OCI-LY1 (cell line): ENCODE results near the gene PRELID1.

Experiments used
- H2AFZ ChIP-seq: fragments of 200-600 bp; sonication (generic), shearing (Covaris generic); 2 replicates; pipeline ENCODE4 v1.6.0; 2014; ENCODE audit warnings: antibody characterized with exemption, mild to moderate bottlenecking, low read length
- H3F3A ChIP-seq: fragments of 200-600 bp; sonication (generic), shearing (Covaris generic); 2 replicates; pipeline ENCODE4 v1.6.0; 2014; ENCODE audit warnings: mild to moderate bottlenecking, antibody characterized with exemption, low read length, moderate library complexity; ENCODE audit not compliant: insufficient read depth
- H3K27ac ChIP-seq: fragments of 200-600 bp; sonication (generic); 2 replicates; pipeline ENCODE4 v1.5.1; 2014; ENCODE audit warnings: low read length, mixed run types, mild to moderate bottlenecking, low read depth; ENCODE audit not compliant: poor library complexity, severe bottlenecking
- H3K27me3 ChIP-seq: fragments of 200-600 bp; sonication (generic); 2 replicates; pipeline ENCODE4 v1.6.0; 2014; ENCODE audit warnings: antibody characterized with exemption, mild to moderate bottlenecking, low read length, moderate library complexity; ENCODE audit not compliant: insufficient read depth
- H3K36me3 ChIP-seq: fragments of 200-600 bp; sonication (generic); 2 replicates; pipeline ENCODE4 v1.6.1; 2014; ENCODE audit warnings: mild to moderate bottlenecking, antibody characterized with exemption, low read length, moderate library complexity, mixed read lengths; ENCODE audit not compliant: insufficient read depth
- H3K4me1 ChIP-seq: fragments of 200-600 bp; sonication (generic); 2 replicates; pipeline ENCODE4 v1.5.1; 2014; ENCODE audit warnings: mild to moderate bottlenecking, low read length, moderate library complexity; ENCODE audit not compliant: insufficient read depth, severe bottlenecking
- H3K4me2 ChIP-seq: fragments of 200-600 bp; sonication (generic), shearing (Covaris generic); 2 replicates; pipeline ENCODE4 v1.6.1; 2014; ENCODE audit warnings: low read length
- H3K4me3 ChIP-seq: fragments of 200-600 bp; sonication (generic); 2 replicates; pipeline ENCODE4 v1.5.1; 2014; ENCODE audit warnings: low read length, low read depth, mild to moderate bottlenecking, mixed read lengths; ENCODE audit not compliant: poor library complexity, severe bottlenecking
- H3K79me2 ChIP-seq: fragments of 200-600 bp; shearing (Covaris generic); 2 replicates; pipeline ENCODE4 v1.6.1; 2016; ENCODE audit warnings: mixed run types, low read length, mixed read lengths; ENCODE audit not compliant: insufficient read depth
- H3K9ac ChIP-seq: fragments of 200-600 bp; sonication (generic), shearing (Covaris generic); 2 replicates; pipeline ENCODE4 v1.6.1; 2014; ENCODE audit warnings: mild to moderate bottlenecking, low read length, mixed read lengths
- H3K9me2 ChIP-seq: fragments of 200-600 bp; sonication (generic), shearing (Covaris generic); 2 replicates; pipeline ENCODE4 v1.6.1; 2014; ENCODE audit warnings: low read depth, mild to moderate bottlenecking, low read length, mixed read lengths
- H3K9me3 ChIP-seq: fragments of 200-600 bp; shearing (Covaris generic); 2 replicates; pipeline ENCODE4 v1.6.1; 2014; ENCODE audit warnings: low read length, mixed read lengths
- H4K20me1 ChIP-seq: fragments of 200-600 bp; sonication (generic), shearing (Covaris generic); 2 replicates; pipeline ENCODE4 v1.6.0; 2016; ENCODE audit warnings: mild to moderate bottlenecking, low read length; ENCODE audit not compliant: insufficient read depth
- EZH2 ChIP-seq: fragments of 200-600 bp; sonication (generic), shearing (Covaris generic); IDR thresholded peaks from 2 replicates; pipeline ENCODE4 v1.8.0; 2017; ENCODE audit warnings: borderline replicate concordance, mixed run types, mild to moderate bottlenecking, antibody characterized with exemption, low read length, moderate library complexity, mixed read lengths
- TF ChIP-seq, protein P1 (sequence below): fragments of 200-600 bp; sonication (generic), shearing (Covaris generic); IDR thresholded peaks from 2 replicates; pipeline ENCODE4 v1.5.1; 2017; ENCODE audit warnings: mild to moderate bottlenecking, antibody characterized with exemption, low read length, moderate library complexity, mixed read lengths

Gene PRELID1

GRCh38 chr5:177320879-177321278 is 17.3 kb downstream of the PRELID1 start:
- H3K9me3 ChIP-seq = peaks cover 10% of the 10 kb centered on the region
- peaks cover 10% of the 10 kb centered on the region for H3K36me3 ChIP-seq
- H4K20me1 ChIP-seq = no peaks in the 10 kb centered on the region
- H3K27me3 ChIP-seq = no peaks in the 10 kb centered on the region
- no peaks in the 10 kb centered on the region for H3F3A ChIP-seq
- H3K27ac ChIP-seq = no peak overlapping the region
- no peak overlapping the region for H3K4me2 ChIP-seq
- no peak overlapping the region for H3K9ac ChIP-seq
- no peak overlapping the region for H3K4me3 ChIP-seq
- no peak for TF ChIP-seq EZH2
- TF ChIP-seq, protein P1, sequence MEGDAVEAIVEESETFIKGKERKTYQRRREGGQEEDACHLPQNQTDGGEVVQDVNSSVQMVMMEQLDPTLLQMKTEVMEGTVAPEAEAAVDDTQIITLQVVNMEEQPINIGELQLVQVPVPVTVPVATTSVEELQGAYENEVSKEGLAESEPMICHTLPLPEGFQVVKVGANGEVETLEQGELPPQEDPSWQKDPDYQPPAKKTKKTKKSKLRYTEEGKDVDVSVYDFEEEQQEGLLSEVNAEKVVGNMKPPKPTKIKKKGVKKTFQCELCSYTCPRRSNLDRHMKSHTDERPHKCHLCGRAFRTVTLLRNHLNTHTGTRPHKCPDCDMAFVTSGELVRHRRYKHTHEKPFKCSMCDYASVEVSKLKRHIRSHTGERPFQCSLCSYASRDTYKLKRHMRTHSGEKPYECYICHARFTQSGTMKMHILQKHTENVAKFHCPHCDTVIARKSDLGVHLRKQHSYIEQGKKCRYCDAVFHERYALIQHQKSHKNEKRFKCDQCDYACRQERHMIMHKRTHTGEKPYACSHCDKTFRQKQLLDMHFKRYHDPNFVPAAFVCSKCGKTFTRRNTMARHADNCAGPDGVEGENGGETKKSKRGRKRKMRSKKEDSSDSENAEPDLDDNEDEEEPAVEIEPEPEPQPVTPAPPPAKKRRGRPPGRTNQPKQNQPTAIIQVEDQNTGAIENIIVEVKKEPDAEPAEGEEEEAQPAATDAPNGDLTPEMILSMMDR = no peak
- H3K4me1 ChIP-seq = no peaks in the 10 kb centered on the region
- no peak overlapping the region for H2AFZ ChIP-seq
- no peaks in the 10 kb centered on the region for H3K9me2 ChIP-seq
- no peaks in the 10 kb centered on the region for H3K79me2 ChIP-seq

GRCh38 chr5:177325868-177326381 is 22.3 kb downstream of the PRELID1 start:
- H3F3A ChIP-seq = no peaks in the 10 kb centered on the region
- peaks cover 11% of the 10 kb centered on the region for H3K36me3 ChIP-seq
- H3K27ac ChIP-seq = no peak overlapping the region
- no peak for TF ChIP-seq EZH2
- TF ChIP-seq, protein P1 = no peak
- no peaks in the 10 kb centered on the region for H3K27me3 ChIP-seq
- H4K20me1 ChIP-seq = no peaks in the 10 kb centered on the region
- no peak overlapping the region for H2AFZ ChIP-seq
- no peak overlapping the region for H3K4me2 ChIP-seq
- H3K9me3 ChIP-seq = no peaks in the 10 kb centered on the region
- no peaks in the 10 kb centered on the region for H3K79me2 ChIP-seq
- no peaks in the 10 kb centered on the region for H3K4me1 ChIP-seq
- no peak overlapping the region for H3K4me3 ChIP-seq
- no peak overlapping the region for H3K9ac ChIP-seq
- no peaks in the 10 kb centered on the region for H3K9me2 ChIP-seq

GRCh38 chr5:177327539-177328522 is 24.2 kb downstream of the PRELID1 start:
- H3K36me3 ChIP-seq = peaks cover 27% of the 10 kb centered on the region
- no peaks in the 10 kb centered on the region for H3K4me1 ChIP-seq
- no peaks in the 10 kb centered on the region for H3K27me3 ChIP-seq
- H3F3A ChIP-seq = no peaks in the 10 kb centered on the region
- TF ChIP-seq, protein P1 = no peak
- TF ChIP-seq EZH2 = no peak
- no peaks in the 10 kb centered on the region for H3K79me2 ChIP-seq
- H3K27ac ChIP-seq = no peak overlapping the region
- no peak overlapping the region for H3K4me3 ChIP-seq
- H2AFZ ChIP-seq = no peak overlapping the region
- H3K9me3 ChIP-seq = no peaks in the 10 kb centered on the region
- H3K9ac ChIP-seq = no peak overlapping the region
- H3K9me2 ChIP-seq = no peaks in the 10 kb centered on the region
- H3K4me2 ChIP-seq = no peak overlapping the region
- no peaks in the 10 kb centered on the region for H4K20me1 ChIP-seq
